ENCODE data around the gene C6orf47.

DNA sequence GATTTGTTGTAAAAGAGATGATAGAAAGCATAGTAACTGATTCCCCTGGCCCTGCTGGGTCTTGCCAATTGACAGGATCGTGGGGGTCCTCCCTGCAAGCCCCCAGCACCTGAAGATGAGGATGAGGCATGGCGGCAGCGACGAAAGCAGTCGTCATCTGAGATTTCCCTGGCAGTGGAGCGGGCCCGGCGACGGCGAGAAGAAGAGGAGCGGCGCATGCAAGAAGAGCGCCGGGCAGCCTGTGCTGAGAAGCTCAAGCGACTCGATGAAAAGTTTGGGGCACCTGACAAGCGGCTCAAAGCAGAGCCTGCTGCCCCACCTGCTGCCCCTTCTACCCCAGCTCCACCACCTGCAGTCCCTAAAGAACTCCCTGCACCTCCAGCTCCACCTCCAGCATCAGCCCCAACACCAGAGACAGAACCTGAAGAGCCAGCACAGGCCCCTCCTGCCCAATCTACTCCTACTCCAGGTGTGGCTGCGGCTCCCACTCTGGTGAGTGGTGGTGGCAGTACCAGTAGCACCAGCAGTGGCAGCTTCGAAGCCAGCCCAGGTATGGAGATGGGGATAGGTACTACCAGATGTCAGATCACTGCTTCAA lies 32.8 kb downstream of the C6orf47 start:
- TF ChIP-seq CTCF (IDR thresholded peaks at IDR 0.05; ENCODE audit: extremely low read depth in 1 of 2, insufficient read depth in 1 of 2, low read depth in 1 of 2, low read length in 2 of 2) = no peak
- no peak for TF ChIP-seq POLR2AphosphoS5 (IDR thresholded peaks at IDR 0.05; ENCODE audit: insufficient read depth, low read depth, low read length)
- TF ChIP-seq MAX (IDR thresholded peaks at IDR 0.05; ENCODE audit: insufficient read depth, insufficient read length) = no peak
- no peak for TF ChIP-seq POLR2A (IDR thresholded peaks at IDR 0.05; ENCODE audit: low read depth, low read length)
- TF ChIP-seq EZH2 (IDR thresholded peaks at IDR 0.05; ENCODE audit: borderline replicate concordance, low read depth, low read length, severe bottlenecking) = no peak
- no peak for TF ChIP-seq MYC (IDR thresholded peaks at IDR 0.05; ENCODE audit: low read depth, low read length)
- no peak for TF ChIP-seq FOS (IDR thresholded peaks at IDR 0.05; ENCODE audit: borderline replicate concordance, insufficient read depth, low read length)
- no peak for TF ChIP-seq JUN (IDR thresholded peaks at IDR 0.05; ENCODE audit: borderline replicate concordance, insufficient read depth, insufficient read length, low read depth)

Measured in endothelial cell of umbilical vein (primary cell).